Fibroblast of pulmonary artery (primary cell): Measurements from ENCODE around the gene POC1A.

Experiments
- DNase-seq: peaks from one replicate; pipeline ENCODE4 v3.0.0-alpha.2; 2010; ENCODE audit warnings: low read depth
- H3K4me3 ChIP-seq: replicated peaks from 2 replicates; pipeline ENCODE4 v1.5.1; 2011; ENCODE audit warnings: low read depth, mild to moderate bottlenecking, control low read depth, low read length, moderate library complexity
- TF ChIP-seq, protein P1 (sequence below): IDR thresholded peaks from 2 replicates; pipeline ENCODE4 v1.5.1; 2011; ENCODE audit warnings: mild to moderate bottlenecking, control low read depth, low read length, inconsistent platforms; ENCODE audit errors: missing control alignments

POC1A gene

DNA sequence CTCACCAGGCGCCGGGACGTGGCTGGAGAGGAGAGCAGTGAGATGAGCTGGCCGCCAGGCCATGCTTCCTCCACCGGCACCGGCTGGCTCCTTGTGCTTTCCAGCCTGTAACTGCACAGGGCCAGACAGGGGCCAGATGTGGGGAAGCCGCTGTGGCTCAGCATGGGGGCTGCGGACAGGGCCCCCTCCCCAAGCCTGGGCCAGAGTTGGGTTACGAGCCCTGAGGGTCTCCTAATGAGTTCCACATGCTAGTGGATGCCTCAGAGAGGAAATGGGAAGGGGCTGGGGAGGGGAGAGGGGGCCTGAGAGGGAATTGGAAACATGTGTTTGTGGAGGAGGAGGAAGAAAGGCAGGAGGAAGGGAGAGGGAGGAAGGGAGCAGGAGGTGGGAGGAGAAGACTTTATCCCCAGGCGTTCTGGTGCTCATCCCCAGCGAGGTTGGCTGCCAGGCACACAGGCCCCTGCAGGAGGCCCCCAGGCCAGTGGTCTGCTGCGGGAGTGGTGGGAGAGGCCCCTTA lies 86.1 kb downstream of the POC1A start:
- DNase-seq, result no peak
- TF ChIP-seq, protein P1, sequence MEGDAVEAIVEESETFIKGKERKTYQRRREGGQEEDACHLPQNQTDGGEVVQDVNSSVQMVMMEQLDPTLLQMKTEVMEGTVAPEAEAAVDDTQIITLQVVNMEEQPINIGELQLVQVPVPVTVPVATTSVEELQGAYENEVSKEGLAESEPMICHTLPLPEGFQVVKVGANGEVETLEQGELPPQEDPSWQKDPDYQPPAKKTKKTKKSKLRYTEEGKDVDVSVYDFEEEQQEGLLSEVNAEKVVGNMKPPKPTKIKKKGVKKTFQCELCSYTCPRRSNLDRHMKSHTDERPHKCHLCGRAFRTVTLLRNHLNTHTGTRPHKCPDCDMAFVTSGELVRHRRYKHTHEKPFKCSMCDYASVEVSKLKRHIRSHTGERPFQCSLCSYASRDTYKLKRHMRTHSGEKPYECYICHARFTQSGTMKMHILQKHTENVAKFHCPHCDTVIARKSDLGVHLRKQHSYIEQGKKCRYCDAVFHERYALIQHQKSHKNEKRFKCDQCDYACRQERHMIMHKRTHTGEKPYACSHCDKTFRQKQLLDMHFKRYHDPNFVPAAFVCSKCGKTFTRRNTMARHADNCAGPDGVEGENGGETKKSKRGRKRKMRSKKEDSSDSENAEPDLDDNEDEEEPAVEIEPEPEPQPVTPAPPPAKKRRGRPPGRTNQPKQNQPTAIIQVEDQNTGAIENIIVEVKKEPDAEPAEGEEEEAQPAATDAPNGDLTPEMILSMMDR, result no peak
- H3K4me3 ChIP-seq, result no peak overlapping the region

DNA sequence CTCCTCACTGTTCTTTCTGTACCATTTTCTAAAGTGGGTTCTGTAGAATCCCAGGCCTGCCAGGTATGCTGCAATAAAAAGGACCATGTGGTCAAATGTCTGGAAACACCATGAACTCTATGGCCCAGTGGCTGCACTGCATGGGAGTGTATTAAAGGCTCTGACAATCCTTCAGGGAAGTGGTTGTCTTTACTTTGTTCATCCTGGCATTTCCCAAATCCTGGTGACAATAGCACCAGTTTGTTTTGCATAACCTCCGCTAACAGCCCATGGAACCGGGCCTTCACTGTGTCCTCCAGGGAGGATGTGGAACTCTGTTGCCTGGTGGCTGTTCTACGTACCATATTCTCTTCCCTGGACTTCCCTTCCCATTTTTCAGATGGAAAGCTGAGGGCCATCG lies 86.7 kb downstream of the POC1A start:
- H3K4me3 ChIP-seq, result no peak overlapping the region
- DNase-seq, result no peak
- TF ChIP-seq, protein P1, result no peak

DNA sequence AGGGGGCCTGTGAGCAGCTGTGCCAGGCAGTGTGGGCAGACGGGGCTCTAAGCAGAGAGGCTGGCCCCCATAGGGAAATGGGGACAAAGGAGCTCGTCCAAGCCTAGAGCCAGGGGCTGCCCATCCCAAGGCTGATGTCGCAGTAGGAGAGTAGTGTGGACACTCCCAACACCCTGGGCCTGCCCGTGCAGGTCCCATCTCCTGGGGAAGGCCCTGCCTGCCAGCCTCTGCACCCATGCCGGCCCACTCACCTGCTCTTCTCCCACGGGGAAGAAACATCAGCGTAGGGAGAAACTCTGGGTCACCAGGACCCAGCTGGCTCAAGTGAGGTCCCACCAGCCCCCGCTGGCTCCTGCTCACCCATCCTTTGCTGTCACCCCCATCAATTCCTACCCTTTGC lies 87.2 kb downstream of the POC1A start:
- no peak overlapping the region for H3K4me3 ChIP-seq
- DNase-seq, result no peak
- TF ChIP-seq, protein P1, result no peak

DNA sequence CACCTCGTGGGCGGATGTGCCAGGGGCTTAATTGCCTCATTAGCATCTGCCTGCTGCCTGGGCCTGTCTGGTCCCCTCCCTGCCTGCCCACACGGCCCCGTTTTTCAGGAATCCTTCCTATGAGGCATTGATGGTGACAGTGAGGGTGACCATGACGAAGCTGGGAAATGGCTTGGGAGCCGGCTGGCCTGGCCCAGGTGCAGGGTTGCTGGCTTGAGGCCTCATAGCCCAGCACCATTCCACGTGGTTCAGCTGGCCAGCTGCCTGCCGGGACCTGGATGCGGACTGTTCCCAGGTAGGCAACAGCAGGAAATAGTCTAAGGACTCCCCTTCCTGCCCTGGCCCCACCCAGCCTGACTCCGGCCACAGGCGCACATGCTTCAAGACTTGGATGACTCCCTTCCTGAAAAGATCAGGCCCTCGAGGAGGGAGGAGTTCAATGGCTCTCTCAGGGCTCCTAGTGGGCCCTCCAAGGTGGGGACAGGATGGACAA lies 88.9 kb downstream of the POC1A start:
- no peak for DNase-seq
- TF ChIP-seq, protein P1, result no peak
- no peak overlapping the region for H3K4me3 ChIP-seq

DNA sequence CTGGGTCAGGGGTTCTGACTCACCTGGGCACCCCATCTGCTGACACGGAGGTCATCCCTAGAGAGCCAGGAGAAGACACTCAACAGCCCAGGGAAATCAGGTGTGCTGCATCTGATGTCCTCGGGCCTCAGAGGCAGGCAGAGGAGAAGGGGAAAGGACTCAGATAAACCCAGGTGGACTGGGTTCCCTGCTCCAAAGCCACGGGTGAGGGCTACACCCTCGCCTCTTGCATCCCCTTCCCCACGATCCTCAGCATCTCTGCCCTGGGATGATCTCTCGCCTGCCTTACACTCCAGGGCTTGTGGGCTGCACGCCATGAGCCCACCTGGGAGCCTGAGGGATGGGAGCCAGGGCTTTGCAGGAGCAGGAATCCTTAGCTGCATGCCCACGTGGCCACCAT lies 89.7 kb downstream of the POC1A start:
- no peak for DNase-seq
- TF ChIP-seq, protein P1, result no peak
- H3K4me3 ChIP-seq, result no peak overlapping the region

DNA sequence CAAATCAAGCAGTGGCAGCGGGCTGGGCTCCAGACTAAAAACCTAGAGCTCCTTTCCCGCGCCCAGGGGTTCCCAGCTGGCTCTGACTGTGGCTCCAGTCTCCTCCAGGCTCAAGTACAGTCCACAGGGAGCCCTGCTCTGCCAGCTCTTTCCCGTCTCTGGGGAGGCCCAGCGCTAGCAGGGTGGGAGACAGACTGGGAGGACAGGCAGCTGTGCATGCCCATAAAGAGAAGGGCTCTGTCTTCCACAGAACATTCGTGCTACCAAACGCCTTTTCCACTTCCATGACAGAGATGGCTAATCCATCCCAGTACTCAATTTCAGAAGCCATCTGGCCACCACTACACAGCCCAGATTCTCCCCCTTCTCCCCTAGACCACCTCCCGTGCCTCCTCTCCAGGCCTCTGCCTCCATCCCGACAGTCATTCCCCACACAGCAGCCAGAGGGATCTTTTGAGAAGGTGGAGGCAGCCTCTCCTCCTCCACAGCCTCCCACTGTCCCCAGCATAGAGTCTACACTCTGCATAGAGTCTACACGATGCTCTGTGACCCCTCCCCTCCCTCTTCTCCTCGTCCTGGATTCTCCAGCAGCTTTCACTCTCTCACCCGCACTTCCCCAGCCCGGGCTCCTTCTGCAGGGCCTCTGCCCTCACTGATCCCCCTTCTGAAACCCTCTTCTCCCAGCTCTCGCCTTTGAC lies 91.0 kb downstream of the POC1A start:
- TF ChIP-seq, protein P1, result no peak
- no peak overlapping the region for H3K4me3 ChIP-seq
- DNase-seq, result no peak

DNA sequence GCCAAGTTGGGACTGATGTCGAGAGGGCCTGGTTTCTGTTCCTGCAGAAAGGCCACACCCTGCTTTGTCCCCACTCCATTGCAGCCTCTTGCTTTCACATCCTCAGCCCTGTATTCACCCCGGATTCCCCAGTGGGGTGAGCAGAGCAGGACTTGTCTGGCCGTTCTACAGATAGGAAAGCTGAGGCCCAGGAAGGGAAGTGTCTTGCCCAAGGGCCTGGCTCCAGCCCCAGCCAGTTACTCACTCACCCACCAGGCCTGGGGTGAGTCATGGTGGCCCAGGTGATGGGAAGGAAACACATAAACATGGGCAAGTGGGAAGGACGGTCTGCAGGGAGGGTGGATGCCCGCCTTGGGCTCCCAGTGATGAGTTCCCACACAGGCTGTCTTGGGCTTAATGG lies 91.7 kb downstream of the POC1A start:
- H3K4me3 ChIP-seq, result no peak overlapping the region
- DNase-seq, result peak; percentile 90
- TF ChIP-seq, protein P1, result no peak
